GM21825 (cell line): ENCODE results near the gene IFRD2.
A peak's percentile ranks its signal among the peaks of the same experiment; 100 is the strongest.
"Not testable (repeated sequence)": the region's sequence is repeated elsewhere in the genome, so short reads cannot be mapped to it uniquely, and the experiment has no call there.

Experiments used
- ATAC-seq: cut with Tn5 transposase; IDR thresholded peaks from one replicate; pipeline ENCODE4 v1.9.1; 2021; ENCODE audit warnings: mild to moderate bottlenecking, moderate library complexity; ENCODE audit not compliant: unreplicated experiment

IFRD2 gene

DNA sequence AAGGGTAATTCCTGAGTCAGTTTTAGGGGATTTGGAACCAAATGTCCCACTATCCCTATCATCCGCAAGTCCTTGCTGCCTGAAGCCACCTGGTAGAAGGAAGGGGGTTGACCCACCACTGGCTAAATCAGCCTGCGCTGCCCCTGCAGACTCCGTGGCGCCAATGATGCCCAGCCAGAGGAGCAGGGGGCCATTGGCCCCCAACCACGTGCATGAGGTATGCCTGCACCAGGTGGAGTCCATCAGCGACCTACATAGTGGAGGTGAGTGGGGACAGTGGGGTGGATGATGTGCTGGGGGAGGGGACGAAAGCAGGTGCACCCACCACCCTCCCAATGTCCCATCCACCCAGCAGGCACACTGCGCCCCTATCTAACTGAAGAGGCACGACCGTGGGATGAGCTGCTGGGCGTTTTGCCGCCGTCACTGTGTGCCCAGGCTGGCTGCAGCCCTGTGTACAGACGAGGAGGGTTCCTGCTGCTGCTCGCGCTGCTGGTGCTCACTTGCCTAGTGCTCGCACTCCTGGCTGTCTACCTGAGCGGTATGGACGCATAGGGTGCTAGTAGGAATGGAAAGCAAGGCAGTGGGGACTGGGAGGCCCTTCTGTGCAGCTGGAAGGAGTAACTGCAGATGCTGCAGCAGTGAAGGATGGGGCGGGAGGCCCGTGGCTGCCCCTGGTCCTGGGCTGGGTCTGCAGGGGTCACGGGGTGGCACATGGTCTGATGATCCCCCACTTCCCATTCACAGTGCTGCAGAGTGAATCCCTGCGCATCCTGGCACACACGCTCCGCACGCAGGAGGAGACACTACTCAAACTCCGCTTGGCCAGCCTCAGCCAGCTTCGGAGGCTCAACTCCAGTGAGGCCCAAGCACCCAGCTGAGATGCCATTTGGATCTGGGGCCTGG lies 5.7 kb downstream of the IFRD2 start:
- ATAC-seq = no peak

DNA sequence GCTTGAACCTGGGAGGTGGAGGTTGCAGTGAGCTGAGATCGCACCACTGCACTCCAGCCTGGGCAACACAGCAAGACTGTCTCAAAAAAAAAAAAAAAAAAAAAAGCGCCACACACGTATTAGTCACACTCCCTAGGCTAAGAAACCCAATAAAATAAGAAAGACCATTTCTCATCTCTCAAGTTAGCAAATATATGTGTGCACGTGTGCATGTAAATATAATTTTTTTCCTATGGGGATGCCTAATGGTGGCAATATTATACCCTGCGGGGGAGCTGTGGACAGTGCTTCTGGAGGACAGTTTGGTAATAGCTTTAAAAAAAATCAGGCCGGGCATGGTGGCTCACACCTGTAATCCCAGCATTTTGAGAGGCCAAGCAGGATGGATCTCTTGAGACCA lies 8.1 kb downstream of the IFRD2 start:
- not testable (repeated sequence) for ATAC-seq

DNA sequence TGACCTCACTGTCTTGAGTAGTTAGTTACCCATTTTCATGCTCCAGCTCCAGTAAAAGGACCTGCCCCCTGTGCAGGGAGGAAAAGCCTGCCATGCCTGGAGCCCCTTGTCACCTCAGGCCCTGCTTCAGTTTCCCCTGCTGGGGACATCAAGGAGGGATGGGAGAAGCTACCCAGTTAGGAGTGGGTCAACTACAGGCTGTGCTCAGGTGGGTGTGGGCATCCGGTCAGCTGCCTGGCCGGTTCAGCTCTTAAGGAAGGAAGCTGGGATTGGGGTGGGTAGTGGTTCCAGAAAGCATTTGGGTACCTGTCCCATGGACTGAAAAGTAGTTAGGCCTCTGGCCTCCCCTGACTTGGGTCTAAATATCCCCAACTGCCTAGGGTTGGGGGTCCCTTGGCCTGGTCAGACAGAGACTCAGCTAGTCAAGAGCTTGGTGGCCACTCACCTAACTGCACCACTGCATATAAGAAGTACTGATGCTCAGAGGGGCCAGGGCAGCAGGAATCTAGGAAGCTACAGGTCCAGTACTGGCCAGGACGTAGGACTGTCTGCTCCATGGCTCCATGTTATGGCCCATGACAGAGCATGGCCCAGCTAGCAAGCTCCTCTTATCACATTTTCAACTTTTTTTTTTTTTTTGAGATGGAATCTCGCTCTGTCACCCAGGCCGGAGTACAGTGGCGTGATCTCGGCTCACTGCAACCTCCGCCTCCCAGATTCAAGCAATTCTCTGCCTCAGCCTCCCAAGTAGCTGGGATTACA lies 12.8 kb downstream of the IFRD2 start:
- ATAC-seq = no peak

DNA sequence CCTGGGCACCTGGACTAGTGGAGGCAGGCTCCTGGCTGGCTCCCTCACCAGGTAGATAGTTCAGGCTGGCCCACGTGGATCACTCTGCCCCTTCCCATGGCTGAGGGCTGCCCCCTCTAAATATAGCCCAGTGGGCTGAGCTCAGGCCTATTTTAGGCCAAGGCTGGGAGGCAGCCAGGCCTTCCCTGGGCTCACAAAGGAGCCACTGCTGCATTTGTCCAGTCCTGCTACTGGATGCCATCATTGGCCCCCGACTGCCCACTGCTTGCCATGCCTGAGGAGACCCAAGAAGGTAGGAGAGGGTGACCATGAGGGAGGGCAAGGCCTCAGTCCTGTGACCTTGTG lies 13.4 kb downstream of the IFRD2 start, which contains the start of gene LSMEM2:
LSMEM2 (plus strand) TSS at position 208 of the 345 bp plus-strand sequence; CDS start at position 235, 27 bp downstream.
- ATAC-seq = no peak

DNA sequence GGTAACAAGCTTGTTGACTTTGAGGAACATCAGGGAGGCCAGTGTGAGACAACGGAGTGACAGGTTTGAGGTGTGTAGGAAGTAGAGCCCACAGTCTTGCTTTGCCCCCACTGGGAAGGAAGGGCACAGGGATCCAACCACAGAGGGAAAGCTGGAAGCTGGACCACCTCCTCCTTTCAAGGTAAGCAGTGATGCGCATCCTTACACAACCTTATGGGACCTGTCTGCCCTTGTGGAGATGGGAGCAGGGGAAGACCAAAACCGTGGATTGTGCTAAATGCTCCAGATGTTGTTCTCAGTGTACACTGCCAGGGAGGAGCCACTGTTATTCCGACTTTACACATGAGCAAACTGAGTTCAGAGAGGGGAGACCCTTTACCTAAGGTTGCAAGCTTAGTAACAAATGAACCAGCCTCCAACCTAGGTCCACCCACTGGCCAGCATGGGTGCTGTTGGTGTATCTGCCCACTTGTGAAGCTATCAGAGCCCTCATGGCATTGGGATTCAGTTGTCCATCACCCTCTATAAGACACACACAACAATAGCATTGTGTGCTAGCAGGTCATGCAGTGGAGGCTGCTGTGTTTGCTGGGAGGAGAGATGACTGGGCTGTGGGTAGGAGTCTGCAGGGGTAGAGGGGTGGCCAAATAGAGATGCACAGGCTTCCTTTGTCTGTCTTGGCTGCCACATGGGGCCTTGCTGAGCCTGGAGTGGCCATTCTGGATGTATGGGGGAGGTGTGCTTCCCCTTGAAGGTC lies 13.9 kb downstream of the IFRD2 start:
- no peak for ATAC-seq

DNA sequence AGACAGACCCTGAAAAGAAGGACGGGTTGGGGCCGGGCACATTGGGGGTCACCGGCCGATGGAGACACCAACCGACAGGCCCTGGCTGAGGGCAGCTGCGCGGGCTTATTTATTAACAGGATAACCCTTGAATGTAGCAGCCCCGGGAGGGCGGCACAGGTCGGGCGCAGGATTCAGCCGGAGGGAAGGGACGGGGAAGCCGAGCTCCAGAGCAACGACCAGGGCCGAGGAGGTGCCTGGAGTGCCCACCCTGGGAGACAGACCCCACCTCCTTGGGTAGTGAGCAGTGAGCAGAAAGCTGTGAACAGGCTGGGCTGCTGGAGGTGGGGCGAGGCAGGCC lies 15.5 kb downstream of the IFRD2 start:
- ATAC-seq = no peak

DNA sequence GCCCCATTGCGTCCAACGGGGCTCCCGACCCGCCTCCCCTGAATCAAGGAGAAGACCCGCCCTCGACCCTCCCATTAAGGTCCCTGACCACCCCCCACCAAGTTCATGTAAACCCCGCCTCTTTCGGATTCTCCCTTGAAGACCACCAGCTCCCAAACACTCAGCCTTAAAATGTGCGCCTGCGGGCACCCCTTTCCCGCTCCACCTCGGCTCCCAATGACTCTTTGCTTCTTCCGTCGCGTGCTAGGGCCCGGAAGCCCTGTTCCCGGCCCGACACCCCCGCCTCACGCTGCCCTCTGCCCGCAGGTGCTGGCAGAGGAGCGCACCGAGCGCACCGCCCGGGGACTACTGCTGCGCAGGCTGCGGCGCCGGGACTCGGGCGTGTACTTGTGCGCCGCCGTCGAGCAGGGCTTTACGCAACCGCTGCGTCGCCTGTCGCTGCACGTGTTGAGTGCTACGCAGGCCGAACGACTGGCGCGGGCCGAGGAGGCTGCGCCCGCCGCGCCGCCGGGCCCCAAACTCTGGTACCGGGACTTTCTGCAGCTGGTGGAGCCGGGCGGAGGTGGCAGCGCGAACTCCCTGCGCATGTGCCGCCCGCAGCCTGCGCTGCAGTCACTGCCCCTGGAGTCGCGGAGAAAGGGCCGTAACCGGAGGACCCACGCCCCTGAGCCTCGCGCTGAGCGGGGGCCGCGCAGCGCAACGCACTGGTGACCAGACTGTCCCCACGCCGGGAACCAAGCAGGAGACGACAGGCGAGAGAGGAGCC lies 16.1 kb downstream of the IFRD2 start:
- ATAC-seq = no peak

DNA sequence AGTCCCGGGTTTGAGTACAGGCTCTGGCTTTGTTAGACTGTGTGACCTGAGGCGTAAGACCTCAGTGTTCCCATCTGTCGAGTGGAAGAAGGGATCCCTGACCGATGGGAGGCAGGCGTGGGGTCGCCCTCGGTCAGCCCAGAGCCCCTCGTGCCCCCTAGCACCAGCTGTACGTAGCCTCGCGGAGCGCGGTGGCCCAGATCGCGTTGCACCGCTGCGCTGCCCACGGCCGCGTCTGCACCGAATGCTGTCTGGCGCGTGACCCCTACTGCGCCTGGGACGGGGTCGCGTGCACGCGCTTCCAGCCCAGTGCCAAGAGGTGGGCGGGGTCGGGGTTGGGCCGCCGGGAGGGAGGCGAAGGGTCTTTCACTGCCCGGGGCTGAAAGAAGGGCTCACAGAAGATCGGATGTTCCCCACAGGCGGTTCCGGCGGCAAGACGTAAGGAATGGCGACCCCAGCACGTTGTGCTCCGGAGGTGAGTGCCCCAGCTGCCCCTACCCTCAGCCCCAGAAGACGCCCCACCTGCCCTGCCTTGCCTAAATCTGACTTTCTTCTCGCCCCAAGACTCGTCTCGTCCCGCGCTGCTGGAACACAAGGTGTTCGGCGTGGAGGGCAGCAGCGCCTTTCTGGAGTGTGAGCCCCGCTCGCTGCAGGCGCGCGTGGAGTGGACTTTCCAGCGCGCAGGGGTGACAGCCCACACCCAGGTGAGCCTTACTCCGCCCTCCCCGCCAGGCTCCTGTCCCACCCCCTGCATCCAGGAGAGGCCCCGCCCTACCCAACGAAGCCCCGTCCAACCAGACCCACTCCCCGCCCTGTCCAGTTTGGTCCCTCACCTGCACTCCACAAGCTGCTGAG lies 16.9 kb downstream of the IFRD2 start:
- no peak for ATAC-seq

DNA sequence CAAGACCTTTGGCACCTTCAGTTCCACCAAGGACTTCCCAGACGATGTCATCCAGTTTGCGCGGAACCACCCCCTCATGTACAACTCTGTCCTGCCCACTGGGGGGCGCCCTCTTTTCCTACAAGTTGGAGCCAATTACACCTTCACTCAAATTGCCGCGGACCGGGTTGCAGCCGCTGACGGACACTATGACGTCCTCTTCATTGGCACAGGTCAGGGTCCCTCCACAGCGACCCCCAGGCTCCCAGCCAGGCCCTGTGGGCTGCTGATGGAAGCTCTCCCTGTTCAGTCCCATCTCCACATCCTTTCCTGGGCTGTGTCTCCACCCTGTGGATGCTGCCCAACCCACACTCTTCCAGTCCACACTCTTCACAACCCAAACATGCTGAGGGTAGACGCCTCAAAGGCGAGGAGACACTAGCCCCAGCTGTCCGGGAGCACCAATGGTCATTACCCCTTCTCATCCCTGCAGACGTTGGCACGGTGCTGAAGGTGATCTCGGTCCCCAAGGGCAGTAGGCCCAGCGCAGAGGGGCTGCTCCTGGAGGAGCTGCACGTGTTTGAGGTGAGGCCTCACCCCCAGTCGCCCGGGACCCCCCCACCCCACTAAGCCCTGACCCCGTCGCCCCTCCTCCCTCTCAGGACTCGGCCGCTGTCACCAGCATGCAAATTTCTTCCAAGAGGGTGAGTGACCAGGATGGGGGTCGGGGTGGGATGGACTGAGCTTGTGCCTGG lies 17.7 kb downstream of the IFRD2 start:
- no peak for ATAC-seq

DNA sequence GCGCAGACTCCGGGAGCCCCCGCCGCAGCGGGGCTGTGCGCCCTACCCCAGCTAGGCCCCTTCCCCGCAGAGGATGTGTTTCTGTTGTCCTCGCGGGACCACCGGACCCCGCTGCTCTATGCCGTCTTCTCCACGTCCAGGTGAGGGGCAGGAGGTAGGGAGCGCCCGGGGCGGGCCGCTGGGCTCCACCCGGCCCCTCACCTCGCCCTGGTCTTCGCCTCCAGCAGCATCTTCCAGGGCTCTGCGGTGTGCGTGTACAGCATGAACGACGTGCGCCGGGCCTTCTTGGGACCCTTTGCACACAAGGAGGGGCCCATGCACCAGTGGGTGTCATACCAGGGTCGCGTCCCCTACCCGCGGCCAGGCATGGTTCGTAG lies 18.6 kb downstream of the IFRD2 start:
- no peak for ATAC-seq

DNA sequence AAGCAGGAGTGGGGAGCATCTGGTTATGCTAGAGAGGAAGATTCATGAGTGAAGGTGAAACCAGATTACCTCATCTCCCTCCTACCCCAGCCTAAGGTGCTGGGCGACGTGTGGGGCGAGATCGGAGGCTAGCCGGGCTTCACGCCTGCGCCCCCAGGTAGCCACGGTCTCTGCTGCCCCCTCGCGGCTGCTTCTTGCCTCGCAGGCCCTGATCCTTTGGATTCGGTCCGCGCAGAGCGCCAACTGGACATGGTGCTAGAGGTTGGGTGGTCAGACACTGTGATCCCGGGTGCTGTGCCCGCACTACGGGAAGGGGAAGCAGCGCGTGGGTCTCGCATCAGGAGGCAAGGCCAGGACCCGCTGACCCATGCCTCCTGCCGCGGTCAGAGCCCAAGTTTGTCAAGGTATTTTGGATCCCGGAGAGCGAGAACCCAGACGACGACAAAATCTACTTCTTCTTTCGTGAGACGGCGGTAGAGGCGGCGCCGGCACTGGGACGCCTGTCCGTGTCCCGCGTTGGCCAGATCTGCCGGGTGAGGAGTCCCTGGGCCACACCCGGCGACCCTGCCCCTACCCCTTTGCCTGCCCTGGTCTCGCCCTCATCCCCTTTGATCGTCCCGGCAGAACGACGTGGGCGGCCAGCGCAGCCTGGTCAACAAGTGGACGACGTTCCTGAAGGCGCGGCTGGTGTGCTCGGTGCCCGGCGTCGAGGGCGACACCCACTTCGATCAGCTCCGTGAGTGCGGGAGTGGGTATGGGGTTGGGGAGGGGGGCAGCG lies 19.1 kb downstream of the IFRD2 start:
- ATAC-seq = peak; percentile 73

DNA sequence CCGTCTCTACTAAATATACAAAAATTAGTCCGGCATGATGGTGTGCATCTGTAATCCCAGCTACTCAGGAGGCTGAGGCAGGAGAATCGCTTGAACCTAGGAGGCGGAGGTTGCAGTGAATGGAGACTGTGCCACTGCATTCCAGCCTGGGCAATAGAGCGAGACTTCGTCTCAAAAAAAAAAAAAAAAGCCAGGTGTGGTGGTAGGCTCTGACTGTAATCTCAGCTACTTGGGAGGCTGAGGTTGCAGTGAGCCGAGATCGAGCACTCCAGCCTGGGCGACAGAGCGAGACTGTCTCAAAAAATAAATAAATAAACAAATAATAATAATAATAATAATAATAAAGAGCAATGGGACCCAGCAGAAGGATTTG lies 19.7 kb downstream of the IFRD2 start:
- not testable (repeated sequence) for ATAC-seq

DNA sequence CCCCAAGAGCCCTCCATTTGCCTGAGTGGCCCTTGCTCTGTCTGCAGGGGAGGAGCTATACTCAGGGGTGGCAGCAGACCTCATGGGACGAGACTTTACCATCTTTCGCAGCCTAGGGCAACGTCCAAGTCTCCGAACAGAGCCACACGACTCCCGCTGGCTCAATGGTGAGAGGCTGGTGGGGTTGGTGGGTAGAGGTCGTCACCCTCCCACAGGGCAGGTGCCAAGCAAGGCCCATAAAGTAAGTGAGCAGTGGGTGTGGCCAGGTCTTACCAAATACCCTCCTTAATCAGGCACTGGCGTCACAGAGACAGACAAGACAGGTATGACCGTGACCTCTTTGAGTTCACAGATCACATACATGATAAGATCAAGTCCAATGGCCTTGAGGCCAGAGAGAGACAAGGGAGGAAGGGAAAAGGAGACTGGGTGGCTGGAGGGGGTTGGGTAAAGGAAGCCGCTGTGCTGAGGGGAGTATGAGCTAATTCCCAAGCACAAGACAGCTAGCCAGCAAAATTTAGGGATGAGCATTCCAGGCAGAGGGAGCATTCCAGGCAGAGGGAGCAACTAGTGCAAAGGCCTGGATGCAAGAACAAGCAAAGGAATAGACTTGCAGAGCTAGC lies 20.8 kb downstream of the IFRD2 start:
- no peak for ATAC-seq

DNA sequence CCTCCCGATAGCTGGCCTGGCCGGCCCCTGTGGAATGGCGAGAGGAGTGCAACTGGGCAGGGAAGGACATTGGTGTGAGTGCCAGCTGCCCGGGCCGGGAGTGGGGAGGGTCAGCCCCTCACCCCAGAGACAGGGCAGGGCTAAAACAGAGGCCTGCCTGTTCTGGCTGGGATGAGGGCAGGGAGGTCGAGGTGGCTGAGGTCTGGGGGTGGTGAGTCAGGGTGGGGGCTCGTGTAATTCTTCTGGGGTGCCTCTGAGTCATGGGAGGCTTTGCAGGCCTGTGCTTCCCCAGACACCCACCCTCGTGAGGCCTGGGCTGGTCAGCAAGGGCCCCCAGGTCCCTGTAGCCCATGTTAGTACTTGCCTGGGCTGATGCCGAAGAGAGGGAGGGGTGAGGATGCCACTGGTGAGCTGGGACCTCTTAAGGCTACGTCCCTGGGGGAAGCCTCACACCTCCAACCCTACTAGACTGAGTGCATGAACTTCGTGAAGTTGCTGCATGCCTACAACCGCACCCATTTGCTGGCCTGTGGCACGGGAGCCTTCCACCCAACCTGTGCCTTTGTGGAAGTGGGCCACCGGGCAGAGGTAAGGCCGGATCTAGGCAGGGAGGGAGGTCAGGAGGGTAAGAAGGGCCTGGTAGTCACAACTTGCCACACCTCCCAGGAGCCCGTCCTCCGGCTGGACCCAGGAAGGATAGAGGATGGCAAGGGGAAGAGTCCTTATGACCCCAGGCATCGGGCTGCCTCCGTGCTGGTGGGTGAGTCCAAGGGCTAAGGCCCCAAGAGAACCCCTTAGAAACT lies 21.6 kb downstream of the IFRD2 start:
- ATAC-seq = no peak

DNA sequence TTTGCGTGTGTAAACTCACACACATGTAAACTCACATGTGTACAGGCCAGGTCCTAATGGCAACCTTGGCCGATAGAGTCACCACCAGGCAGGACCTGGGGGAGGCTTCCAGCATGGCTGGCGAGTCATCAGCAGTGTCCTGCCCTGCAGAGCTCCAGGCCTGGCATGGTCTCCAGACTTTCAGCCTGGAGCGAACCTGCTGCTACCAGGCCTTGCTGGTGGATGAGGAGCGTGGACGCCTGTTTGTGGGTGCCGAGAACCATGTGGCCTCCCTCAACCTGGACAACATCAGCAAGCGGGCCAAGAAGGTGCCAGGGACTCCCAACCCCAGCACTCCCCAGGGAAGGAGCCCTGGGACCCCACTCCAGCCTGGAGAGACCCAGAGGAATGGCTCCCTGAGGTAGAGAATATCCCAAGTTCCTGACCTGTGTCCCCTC lies 22.2 kb downstream of the IFRD2 start:
- no peak for ATAC-seq

DNA sequence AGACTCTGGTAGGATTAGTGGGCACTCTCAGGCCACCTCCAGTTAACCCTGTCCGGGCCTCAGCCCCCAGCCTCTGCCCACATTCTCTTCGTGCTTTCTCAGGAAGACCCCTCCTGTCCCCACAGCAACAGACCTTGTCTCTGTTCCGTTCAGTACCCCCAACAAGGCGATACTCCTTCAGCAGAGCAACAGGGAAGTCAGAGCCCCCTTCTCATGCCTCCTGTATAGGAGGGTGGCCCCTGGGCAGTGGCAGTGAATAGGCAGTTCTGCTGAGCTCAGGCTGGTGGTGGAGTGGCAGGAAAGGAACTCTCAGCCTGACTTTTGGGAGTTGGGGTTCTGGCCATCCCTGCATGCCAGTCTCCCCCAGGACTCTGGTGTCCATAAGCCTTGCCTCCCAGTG lies 22.8 kb downstream of the IFRD2 start:
- no peak for ATAC-seq
